Osteoblast (primary cell): ENCODE measurements around the gene KLK3. TPM values are rescaled to one million over a fixed set of nuclear protein-coding genes. Genes with fewer than 3 reads are reported as not detected.

Experiments used
- DNase-seq: peaks from one replicate; pipeline ENCODE4 v3.0.0; 2011; ENCODE audit warnings: low spot score, mixed read lengths; ENCODE audit not compliant: insufficient read length; ENCODE audit errors: missing footprints
- H2AFZ ChIP-seq: 2 replicates; pipeline ENCODE4 v1.6.0; 2011; ENCODE audit warnings: mild to moderate bottlenecking, low read length
- H3K27ac ChIP-seq: 2 replicates; pipeline ENCODE4 v1.5.1; 2011; ENCODE audit warnings: mild to moderate bottlenecking, low read depth, low read length, moderate library complexity
- H3K27me3 ChIP-seq: 2 replicates; pipeline ENCODE4 v1.6.0; 2012; ENCODE audit warnings: mild to moderate bottlenecking, control low read depth, inconsistent platforms, low read length, moderate library complexity; ENCODE audit not compliant: insufficient read depth
- H3K36me3 ChIP-seq: 2 replicates; pipeline ENCODE4 v1.5.1; 2011; ENCODE audit warnings: mild to moderate bottlenecking, low read length, control low read depth, moderate library complexity; ENCODE audit not compliant: insufficient read depth
- H3K4me1 ChIP-seq: 2 replicates; pipeline ENCODE4 v1.5.1; 2011; ENCODE audit warnings: mild to moderate bottlenecking, low read length, control low read depth, moderate library complexity; ENCODE audit not compliant: insufficient read depth
- H3K4me2 ChIP-seq: 2 replicates; pipeline ENCODE4 v1.6.0; 2011; ENCODE audit warnings: mild to moderate bottlenecking, low read length; ENCODE audit not compliant: insufficient read depth
- H3K4me3 ChIP-seq: fragments of 200-600 bp; sonication (generic); 3 replicates; pipeline ENCODE4 v1.5.1; 2012; ENCODE audit warnings: mild to moderate bottlenecking, low read length, inconsistent platforms; ENCODE audit not compliant: insufficient read depth
- H3K79me2 ChIP-seq: 2 replicates; pipeline ENCODE4 v1.6.0; 2012; ENCODE audit warnings: mild to moderate bottlenecking, low read length, control low read depth, inconsistent platforms; ENCODE audit not compliant: insufficient read depth
- H3K9me3 ChIP-seq: 2 replicates; pipeline ENCODE4 v1.5.1; 2011; ENCODE audit warnings: low read depth, low read length, control low read depth
- H4K20me1 ChIP-seq: 2 replicates; pipeline ENCODE4 v1.6.0; 2012; ENCODE audit warnings: mild to moderate bottlenecking, low read length, control low read depth; ENCODE audit not compliant: insufficient read depth
- total RNA-seq: library from RNA; depleted of rRNA; stranded (reverse); fragments of >200 nt; gene quantifications from 2 replicates; pipeline ENCODE4 v1.2.3, GENCODE V29; 2012
- TF ChIP-seq, protein P1 (sequence below): IDR thresholded peaks from 2 replicates; pipeline ENCODE4 v1.5.1; 2011; ENCODE audit warnings: mild to moderate bottlenecking, low read depth, low read length, moderate library complexity; ENCODE audit errors: extremely low read depth

The KLK3 gene
- total RNA-seq, 1 donor, result not detected

DNA sequence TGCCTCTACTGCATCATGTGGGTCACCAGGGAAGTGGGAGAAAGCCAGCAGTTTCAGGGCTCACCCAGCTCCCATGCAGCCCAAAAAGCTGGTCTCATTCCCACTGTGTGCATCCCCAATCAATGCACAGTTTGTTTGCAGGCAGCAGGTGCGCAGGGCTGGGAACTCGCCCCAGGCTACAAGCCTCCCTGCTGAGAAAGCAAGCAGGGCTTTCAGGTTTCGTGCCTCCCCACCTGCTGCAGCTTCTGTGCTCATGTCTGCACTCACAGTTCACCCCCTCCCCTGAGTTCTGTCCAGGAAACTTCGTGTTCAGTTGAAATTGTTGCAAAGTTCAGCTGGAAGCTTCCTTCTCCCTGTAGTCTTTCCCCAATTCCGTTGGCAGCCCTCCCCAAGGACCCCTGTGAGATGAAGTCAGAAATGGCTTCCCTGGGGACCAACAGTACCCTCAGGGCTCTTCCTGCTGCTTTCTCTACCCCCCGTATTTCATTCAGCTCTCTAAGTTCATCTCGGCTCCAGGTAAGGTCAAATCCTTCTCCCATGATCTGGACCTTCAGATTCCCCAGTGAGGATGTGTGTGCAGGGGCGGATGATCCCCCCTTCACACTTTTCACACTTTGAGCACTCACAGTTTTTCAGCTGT is 10.3 kb upstream of the KLK3 start:
- Histone ChIP-seq H3K79me2 (no peaks in the 10 kb centered on the region), H3K4me1 (no peaks in the 10 kb centered on the region), H2AFZ (no peak overlapping the region), H3K27me3 (no peaks in the 10 kb centered on the region), H4K20me1 (no peaks in the 10 kb centered on the region), H3K36me3 (no peaks in the 10 kb centered on the region), H3K4me2 (no peak overlapping the region), H3K4me3 (no peak overlapping the region), H3K27ac (no peak overlapping the region), H3K9me3 (no peaks in the 10 kb centered on the region)
- no peak for DNase-seq
- TF ChIP-seq, protein P1, sequence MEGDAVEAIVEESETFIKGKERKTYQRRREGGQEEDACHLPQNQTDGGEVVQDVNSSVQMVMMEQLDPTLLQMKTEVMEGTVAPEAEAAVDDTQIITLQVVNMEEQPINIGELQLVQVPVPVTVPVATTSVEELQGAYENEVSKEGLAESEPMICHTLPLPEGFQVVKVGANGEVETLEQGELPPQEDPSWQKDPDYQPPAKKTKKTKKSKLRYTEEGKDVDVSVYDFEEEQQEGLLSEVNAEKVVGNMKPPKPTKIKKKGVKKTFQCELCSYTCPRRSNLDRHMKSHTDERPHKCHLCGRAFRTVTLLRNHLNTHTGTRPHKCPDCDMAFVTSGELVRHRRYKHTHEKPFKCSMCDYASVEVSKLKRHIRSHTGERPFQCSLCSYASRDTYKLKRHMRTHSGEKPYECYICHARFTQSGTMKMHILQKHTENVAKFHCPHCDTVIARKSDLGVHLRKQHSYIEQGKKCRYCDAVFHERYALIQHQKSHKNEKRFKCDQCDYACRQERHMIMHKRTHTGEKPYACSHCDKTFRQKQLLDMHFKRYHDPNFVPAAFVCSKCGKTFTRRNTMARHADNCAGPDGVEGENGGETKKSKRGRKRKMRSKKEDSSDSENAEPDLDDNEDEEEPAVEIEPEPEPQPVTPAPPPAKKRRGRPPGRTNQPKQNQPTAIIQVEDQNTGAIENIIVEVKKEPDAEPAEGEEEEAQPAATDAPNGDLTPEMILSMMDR, result no peak

DNA sequence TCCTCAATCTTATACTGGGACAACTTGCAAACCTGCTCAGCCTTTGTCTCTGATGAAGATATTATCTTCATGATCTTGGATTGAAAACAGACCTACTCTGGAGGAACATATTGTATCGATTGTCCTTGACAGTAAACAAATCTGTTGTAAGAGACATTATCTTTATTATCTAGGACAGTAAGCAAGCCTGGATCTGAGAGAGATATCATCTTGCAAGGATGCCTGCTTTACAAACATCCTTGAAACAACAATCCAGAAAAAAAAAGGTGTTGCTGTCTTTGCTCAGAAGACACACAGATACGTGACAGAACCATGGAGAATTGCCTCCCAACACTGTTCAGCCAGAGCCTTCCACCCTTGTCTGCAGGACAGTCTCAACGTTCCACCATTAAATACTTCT is 4.0 kb upstream of the KLK3 start:
- Histone ChIP-seq H3K27ac (no peak overlapping the region), H3K4me1 (no peaks in the 10 kb centered on the region), H2AFZ (no peak overlapping the region), H3K79me2 (no peaks in the 10 kb centered on the region), H3K9me3 (no peaks in the 10 kb centered on the region), H3K4me2 (no peak overlapping the region), H3K4me3 (no peak overlapping the region), H4K20me1 (no peaks in the 10 kb centered on the region), H3K36me3 (no peaks in the 10 kb centered on the region), H3K27me3 (peaks cover 2% of the 10 kb centered on the region)
- DNase-seq, result no peak
- TF ChIP-seq, protein P1, result no peak

DNA sequence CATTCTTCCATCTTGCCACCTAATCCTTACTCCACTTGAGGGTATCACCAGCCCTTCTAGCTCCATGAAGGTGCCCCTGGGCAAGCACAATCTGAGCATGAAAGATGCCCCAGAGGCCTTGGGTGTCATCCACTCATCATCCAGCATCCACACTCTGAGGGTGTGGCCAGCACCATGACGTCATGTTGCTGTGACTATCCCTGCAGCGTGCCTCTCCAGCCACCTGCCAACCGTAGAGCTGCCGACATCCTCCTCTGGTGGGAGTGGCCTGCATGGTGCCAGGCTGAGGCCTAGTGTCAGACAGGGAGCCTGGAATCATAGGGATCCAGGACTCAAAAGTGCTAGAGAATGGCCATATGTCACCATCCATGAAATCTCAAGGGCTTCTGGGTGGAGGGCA is 3.1 kb upstream of the KLK3 start:
- H3K27ac ChIP-seq, result no peak overlapping the region
- H3K79me2 ChIP-seq, result no peaks in the 10 kb centered on the region
- no peaks in the 10 kb centered on the region for H3K36me3 ChIP-seq
- no peak overlapping the region for H3K4me3 ChIP-seq
- H4K20me1 ChIP-seq, result no peaks in the 10 kb centered on the region
- no peak overlapping the region for H3K4me2 ChIP-seq
- TF ChIP-seq, protein P1, result no peak
- H3K4me1 ChIP-seq, result no peaks in the 10 kb centered on the region
- H3K27me3 ChIP-seq, result peaks cover 2% of the 10 kb centered on the region
- H3K9me3 ChIP-seq, result no peaks in the 10 kb centered on the region
- no peak for DNase-seq
- H2AFZ ChIP-seq, result no peak overlapping the region

DNA sequence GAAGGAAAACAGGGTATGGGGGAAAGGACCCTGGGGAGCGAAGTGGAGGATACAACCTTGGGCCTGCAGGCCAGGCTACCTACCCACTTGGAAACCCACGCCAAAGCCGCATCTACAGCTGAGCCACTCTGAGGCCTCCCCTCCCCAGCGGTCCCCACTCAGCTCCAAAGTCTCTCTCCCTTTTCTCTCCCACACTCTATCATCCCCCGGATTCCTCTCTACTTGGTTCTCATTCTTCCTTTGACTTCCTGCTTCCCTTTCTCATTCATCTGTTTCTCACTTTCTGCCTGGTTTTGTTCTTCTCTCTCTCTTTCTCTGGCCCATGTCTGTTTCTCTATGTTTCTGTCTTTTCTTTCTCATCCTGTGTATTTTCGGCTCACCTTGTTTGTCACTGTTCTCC is 2.7 kb downstream of the KLK3 start:
- Histone ChIP-seq H3K4me2 (no peak overlapping the region), H3K4me3 (no peak overlapping the region), H3K9me3 (no peaks in the 10 kb centered on the region), H3K79me2 (no peaks in the 10 kb centered on the region), H3K27me3 (peaks cover 5% of the 10 kb centered on the region), H2AFZ (no peak overlapping the region), H4K20me1 (no peaks in the 10 kb centered on the region), H3K36me3 (no peaks in the 10 kb centered on the region), H3K27ac (no peak overlapping the region), H3K4me1 (no peaks in the 10 kb centered on the region)
- TF ChIP-seq, protein P1, result no peak
- DNase-seq, result no peak
